GM10847 (cell line): Measurements from ENCODE around the gene ITFG1.

Source experiments
- POLR2A ChIP-seq: IDR thresholded peaks from 2 replicates; pipeline ENCODE4 v1.6.1; 2011; ENCODE audit not compliant: insufficient read length; ENCODE audit errors: extremely low read depth

Gene ITFG1

DNA sequence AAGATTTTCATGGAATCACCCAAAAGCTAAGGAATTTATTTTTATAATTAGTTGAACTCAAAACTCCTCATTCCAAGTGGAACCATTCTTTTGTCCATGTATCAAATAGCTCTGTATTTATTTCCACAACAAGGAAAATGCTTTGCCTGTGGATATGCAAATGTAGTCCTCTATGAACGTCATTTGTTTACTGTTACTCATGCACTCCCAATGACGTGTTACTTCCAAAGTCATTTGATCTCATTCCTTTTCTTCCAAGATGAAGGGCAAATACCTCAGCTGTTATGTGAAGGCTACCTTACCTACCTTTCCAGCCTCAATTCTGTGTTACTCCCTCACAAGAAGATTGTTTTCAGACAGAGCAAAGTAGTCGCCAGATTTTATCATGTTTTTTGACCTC lies 83.7 kb downstream of the ITFG1 start:
- no peak for TF ChIP-seq POLR2A

DNA sequence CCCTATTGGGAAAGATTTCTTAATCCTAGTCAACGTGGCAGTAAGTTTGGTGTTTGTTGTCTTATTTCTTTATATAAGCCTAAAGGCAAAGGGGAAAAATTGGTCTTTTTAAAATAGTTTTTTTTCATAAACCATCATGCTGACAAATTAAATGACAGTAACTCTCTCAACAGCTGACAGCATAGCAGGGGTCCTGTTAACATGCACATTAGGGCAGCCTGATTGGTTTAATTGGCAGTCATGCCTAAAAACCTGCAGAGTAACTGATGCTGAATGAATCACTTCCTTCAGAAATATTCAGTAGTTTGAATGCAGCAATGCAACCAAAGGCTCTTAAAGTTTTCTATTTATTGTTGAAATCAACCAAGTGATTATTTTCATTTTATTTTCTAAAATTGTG lies 85.4 kb downstream of the ITFG1 start:
- no peak for TF ChIP-seq POLR2A

DNA sequence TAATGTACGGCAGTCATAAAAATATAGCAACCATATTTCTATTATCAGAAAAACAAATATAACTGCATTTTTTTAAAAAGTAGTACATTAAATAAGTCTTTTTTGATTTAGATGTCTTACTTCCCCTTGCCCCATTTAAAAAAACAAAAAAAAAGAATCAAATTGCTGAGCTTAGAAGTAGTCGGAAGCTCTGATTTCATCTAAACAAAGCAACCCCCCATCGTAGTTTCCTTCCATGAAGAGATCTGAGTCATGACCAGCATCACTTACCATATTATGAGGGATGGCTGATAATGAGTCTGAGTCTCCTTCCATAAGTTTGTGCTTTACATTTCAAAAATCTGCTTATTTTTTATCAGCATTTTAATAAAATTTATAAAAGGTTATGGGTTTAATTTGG lies 86.2 kb downstream of the ITFG1 start:
- TF ChIP-seq POLR2A = no peak

DNA sequence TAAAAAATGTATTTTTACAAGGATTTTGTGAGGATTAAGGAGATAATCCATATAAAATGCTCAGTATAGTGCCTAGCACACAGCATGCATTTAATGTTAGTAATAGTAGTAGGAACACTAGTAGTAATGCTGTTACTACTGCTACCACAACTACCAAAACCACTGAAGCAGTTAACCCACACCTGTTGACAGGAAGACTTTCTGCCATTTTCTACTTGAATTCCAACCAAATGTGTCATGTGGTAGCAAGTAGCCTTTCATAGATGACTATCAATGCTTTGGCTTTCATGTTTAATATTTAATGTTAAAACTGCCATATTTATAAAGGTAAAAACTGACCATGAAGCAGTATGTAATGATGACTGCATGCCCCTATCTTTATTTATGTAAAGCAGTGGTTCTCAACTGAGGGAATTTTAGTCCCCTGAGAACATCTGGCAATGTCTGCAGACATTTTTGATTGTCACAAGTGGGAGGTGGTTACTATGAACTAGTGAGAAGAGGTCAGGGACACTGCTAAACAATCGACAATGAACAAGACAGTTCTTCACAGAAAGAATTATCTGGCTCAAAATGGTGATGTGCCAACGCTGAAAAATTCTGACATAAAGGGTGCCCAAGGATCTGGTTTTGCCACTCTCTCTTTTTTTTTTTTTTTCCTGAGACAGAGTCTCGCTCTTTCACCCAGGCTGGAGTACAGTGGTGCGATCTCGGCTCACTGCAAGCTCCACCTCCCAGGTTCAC lies 89.4 kb downstream of the ITFG1 start:
- TF ChIP-seq POLR2A = no peak

DNA sequence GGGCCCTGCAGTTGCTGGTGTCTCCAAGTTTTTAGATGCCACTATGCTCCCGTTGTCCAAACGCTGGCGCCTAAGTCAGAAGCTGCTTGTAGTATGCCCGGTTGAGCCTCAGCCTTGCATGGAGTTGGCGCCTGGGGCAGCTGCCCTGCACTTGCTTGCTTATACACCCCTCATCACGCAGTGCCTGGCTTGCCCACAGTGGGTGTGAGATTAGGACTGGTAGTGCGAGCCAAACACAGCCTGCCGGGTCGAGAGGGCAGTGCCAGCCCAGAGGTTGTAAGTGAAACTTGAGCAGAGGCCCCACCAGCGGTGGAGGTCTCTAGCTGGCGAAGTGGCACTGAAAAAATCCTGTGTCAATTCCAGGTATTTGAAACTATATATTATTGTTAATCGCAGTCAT lies 90.3 kb downstream of the ITFG1 start:
- no peak for TF ChIP-seq POLR2A

DNA sequence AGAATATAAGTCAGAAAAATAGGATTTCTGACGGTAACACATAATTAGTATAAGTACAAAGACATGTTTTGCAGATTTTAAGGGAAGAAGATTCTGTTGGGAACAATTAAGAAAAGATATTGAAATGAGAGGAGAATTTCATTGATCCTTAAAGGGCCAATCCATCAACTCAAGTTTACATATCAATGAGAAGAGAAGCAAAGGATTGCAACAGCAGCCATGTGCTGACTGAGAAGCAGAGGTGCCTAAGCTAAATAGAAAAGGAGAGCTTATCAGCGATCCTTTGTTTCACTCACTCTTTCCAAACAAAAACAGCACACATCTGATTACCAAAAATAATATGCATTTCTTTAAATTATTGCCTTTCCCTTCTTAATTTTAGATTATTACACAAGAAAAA lies 94.6 kb downstream of the ITFG1 start:
- TF ChIP-seq POLR2A = no peak

DNA sequence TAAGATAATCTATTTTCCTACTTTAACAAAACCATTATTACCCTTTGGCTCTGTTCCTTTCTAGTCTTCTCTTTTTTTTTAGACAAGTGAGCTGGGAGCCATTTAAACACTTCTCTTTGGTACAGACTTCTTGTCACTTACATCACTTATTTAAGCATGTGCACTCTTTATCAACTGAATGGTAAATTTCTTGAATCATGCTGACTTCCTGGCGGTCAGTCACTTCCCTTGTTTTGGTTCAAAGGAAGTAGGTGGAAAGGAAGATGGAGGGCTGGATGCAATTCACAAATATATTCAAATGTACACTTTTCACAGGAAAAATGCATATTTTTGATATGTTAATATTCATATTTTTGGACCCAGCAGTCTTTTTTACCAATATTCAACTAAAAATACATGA lies 97.1 kb downstream of the ITFG1 start:
- no peak for TF ChIP-seq POLR2A

DNA sequence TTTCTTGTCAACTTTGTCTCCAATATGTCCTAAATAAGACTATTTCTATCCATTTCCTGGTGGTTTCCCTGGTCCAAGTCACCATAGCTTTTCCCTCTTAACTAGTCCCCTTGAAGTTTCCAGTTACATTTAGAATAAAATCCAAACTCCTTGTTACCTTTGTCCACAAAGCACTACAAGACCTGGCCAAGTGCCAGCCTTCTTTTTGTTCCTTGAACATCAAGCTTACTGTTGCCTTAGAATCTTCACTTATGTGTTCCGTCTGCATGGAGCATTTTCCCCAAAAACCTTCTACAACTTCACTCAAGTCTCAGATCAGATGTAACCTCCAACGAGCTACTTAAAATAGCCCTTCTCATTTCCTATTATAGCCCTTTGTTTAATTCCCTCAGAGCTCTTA lies 101.4 kb downstream of the ITFG1 start:
- no peak for TF ChIP-seq POLR2A

DNA sequence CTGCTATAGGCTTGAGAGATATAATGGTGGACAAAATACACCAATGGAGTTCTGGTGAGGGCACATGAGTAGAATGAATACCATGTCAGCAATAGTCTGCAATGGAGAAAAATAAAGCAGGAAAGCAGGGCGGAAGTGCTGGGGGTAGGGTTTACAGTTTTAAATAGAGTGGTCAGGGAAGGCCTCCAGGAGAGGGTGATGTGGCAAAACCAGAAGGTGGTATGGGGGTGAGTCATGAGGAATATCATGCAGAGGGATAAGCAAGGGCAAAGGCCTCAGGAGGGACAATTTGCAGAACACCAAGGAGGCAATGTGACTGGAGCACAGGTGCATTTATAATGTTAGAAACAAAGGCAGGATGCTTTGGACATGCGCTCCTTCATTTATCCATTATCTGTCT lies 102.0 kb downstream of the ITFG1 start:
- no peak for TF ChIP-seq POLR2A

DNA sequence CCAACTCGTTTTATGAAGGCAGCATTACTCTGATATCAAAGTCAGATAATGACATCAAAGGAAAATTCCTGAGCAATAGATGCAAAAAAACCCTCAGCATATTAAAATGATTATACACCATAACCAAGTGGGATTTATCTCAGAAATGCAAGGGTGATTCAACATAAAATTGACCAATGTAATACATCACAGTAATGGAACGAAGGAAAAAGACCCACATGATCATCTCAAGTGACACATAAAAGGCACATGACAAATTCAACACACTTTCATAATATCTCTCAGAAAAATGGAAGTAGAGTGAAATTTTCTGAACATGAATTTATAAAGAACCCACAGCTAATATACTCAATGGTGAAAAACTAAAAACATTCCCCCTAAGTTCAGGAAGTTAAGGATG lies 118.8 kb downstream of the ITFG1 start:
- TF ChIP-seq POLR2A = no peak

DNA sequence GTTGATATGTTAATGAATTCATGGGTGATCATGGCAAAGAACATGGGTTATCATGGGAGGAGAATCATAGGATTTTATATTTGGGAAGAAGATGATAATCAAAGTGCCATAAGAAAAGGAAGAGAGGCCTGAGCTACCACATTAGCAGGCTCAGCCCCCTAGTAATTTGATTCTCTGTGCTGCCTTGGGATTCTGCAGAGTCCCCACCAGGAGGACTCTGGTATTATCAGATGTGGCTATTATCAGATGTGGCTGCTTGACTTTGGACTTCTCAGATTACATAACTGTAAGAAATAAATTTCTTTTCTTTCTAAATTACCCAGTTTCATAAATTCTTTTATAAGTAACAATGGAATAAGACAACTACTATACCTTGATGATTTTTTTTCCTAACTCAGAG lies 137.6 kb downstream of the ITFG1 start:
- TF ChIP-seq POLR2A = no peak

DNA sequence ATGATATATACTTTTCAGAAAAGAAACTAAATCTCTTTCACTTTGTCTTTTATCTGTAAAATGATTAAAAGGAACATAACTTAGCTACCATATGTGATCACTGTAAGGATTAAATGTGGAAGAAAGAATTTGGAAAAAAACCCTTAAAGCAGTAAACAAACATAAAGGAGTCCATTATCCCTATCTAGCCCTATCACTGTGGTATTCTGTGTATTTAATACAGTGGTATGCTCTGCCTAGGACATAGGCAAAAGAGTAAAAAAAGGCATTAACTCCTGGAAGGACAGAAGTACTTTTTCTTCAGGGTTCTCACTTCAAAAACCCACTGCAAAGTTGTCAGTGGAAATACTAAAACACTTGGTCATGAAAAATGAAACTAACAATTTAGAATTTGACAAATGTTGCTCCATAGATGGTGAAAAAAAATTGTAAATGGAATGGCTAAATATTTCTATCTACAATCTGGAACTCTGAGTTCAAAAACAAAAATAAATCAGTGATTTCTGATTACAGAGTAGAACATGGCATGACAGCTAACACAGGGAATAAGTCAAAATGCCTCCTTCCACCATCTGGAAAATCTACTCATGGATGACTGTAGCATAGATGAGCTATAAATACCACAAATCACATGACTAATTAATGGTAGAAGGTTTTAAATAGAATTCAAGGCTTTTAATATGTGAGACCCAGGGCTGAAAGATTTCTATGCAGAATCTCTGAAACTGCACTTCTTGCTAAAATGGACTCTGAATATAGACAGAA lies 140.1 kb downstream of the ITFG1 start:
- TF ChIP-seq POLR2A = no peak

DNA sequence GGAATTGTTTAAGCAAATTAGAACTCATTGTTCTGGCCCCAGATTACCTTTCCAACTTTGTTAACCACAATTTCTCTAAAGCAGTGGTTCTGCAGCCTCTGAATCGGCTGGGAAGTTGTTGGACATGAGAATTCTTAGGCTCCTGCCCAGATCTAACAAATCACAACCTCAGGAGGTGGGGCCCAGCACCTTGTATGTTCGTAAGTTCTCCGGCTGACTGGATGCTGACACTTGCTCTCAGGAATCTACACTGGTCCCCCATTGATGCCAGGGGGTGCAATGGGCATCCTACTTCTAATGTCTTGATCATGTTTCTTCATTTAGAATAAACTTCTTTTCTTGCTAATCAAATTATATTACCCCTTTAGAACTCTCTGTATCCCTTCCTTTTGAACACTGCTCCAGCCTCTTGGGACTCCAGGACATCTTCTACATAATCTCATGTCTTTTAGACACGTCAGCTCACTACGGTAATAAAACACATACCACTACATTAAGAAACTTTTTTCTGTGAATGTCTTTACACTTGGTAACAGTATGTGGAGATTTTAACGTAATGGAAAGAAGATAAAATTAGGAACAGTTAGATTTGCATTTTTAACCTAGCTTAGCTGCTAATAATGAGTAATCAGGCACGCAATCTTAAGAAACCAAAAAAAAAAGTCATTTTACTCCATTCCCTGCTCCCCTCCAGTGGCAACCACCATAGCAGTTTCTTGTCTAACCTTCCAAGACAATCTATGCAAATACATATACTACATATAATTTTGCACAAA lies 143.2 kb downstream of the ITFG1 start:
- no peak for TF ChIP-seq POLR2A

DNA sequence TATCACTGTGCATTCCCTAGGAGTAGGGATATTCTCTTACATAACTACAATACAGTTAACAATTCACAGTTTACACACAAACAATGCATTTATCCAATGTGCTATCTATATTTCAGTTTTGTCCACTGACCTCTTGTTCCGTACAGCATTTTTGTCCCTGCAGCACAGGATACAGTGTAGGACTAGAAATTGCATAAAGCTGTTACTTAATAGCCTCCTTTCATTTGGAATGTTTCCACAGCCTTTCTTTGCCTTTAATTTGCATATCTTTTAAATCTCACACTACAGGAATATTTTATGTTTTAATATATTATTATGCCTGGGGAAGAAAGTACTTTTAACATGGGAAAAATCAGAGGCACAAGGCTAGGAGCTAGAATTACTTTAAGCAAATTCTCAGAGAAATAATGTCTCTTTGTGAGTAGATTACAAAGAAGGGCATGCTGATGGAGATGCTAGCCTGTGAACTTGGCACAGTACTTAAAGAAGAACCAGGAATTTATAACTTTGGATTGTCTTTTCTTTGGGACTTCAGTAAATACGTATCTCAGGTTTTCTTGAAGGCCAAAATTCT lies 144.3 kb downstream of the ITFG1 start:
- no peak for TF ChIP-seq POLR2A

DNA sequence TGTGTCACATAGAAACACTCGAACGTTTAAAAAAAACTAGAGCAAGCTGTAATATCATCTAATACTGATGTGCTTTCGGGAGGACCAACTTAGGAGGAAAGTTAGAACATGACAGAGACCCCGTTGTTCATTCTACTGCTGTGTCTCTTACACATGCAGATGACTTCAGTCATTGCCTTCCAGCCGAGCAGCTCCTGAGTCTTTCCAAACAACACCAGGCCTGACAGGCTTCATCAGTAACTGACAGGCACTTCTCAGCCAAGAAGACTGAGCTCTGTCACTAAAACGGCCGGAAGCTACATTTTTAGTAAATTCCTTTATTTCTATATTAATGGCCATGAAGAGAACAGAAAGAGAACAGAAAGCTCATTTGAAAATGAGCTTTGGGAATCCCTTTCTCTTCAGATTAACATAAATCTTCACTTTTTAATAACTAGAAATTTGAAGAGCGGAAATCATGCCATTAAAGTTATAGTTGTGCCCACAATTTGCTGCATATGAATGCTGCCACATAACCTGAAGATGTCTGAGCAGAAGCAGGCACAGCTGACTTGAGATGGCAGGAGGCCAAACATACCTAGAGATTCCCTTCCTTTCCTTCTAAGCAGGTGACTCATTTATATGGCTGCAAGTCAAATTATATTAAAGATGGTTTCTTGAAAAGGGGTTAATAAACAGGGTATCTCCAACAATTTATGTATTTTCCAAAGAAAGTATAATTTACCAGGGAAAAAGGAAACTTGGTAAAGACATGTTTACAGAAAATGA lies 148.9 kb downstream of the ITFG1 start:
- no peak for TF ChIP-seq POLR2A

DNA sequence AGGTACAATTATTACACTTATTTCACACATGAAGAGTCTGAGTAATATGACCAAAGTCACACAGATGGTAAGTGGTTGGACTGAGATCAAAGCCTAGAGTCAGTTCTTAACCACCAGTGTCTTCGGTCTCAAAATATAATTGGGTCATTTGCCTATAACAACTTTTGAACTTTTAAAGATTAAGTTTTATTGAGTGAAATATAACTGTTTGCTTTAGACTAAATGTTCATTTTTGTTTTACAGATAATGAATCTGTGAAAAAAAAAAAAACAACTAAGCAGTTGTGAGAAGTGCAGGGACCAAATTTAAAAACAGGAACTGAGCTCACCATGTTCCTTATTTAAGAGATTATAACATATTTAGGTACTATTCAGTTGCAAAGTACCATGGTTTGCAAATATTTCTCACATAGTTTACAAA lies 150.1 kb downstream of the ITFG1 start:
- no peak for TF ChIP-seq POLR2A
